Endothelial cell of umbilical vein (primary cell): Measurements from ENCODE around the gene HBE1. TPM values are rescaled to one million over a fixed set of nuclear protein-coding genes. Genes with fewer than 3 reads are reported as not detected.

Experiments
- BruUV-seq: library from RNA; stranded (reverse); fragments of 400-500 nt; replicated peaks from 2 replicates; lab custom pipeline; 2021; lab: Mats Ljungman, UMichigan
- CTCF ChIA-PET: fragments of 300-600, 350-600 bp; sonication (Branson Sonifier 250); formaldehyde crosslinking; loops from one replicate; lab custom pipeline; 2021; ENCODE audit warnings: antibody characterized with exemption, inconsistent platforms; lab: Charles Lee
- POLR2A ChIA-PET: fragments of 300-600, 350-600 bp; sonication (Branson Sonifier 250); formaldehyde crosslinking; loops from one replicate; lab custom pipeline; 2021; ENCODE audit warnings: antibody characterized with exemption, inconsistent platforms; lab: Charles Lee
- DNase-seq: peaks from one replicate; pipeline ENCODE4 v3.0.0-alpha.2; 2011; ENCODE audit warnings: low read depth, low spot score
- FAIRE-seq: peaks from 2 replicates; lab custom pipeline; 2011; peaks lifted over from hg19 to GRCh38; lab: Jason Lieb, UNC
- H2AFZ ChIP-seq: 2 replicates; pipeline ENCODE4 v1.6.0; 2012; ENCODE audit warnings: low read depth, low read length, control low read depth, inconsistent platforms
- H3K27ac ChIP-seq: 2 replicates; pipeline ENCODE4 v1.5.1; 2011; ENCODE audit warnings: low read depth, mild to moderate bottlenecking, control low read depth, low read length, moderate library complexity; ENCODE audit not compliant: insufficient read depth
- H3K27me3 ChIP-seq, 2 experiments: 2 replicates each; pipeline versions ENCODE4 v1.6.0 to v1.6.1; 2011; ENCODE audit warnings: low read length in 2 of 2, mixed read lengths in 1 of 2; ENCODE audit not compliant: control insufficient read depth in 2 of 2, insufficient read depth in 2 of 2
- H3K36me3 ChIP-seq, 2 experiments: 2 replicates in 1 of 2; 3 replicates in 1 of 2; pipeline ENCODE4 v1.5.1; 2011; ENCODE audit warnings: low read length in 2 of 2, mild to moderate bottlenecking in 1 of 2, moderate library complexity in 1 of 2; ENCODE audit not compliant: control insufficient read depth in 2 of 2, insufficient read depth in 2 of 2; ENCODE audit errors: extremely low read depth in 1 of 2
- H3K4me1 ChIP-seq: 3 replicates; pipeline ENCODE4 v1.5.1; 2011; ENCODE audit warnings: mild to moderate bottlenecking, low read length; ENCODE audit not compliant: control insufficient read depth, insufficient read depth; ENCODE audit errors: extremely low read depth
- H3K4me2 ChIP-seq: 2 replicates; pipeline ENCODE4 v1.6.1; 2011; ENCODE audit warnings: low read length, control low read depth, mixed read lengths; ENCODE audit not compliant: insufficient read depth
- H3K4me3 ChIP-seq, 3 experiments: fragments of 200-600 bp in 1 of 3; sonication (generic), shearing (Covaris generic) in 1 of 3; replicated peaks in 1 of 3; 2 replicates each; pipeline ENCODE4 v1.5.1; 2011 to 2016; ENCODE audit warnings: control low read depth in 3 of 3, low read length in 3 of 3, mild to moderate bottlenecking in 2 of 3, inconsistent platforms in 1 of 3, low read depth in 1 of 3, moderate library complexity in 1 of 3; ENCODE audit not compliant: insufficient read depth in 1 of 3
- H3K79me2 ChIP-seq: 2 replicates; pipeline ENCODE4 v1.6.0; 2012; ENCODE audit warnings: low read length, inconsistent platforms; ENCODE audit not compliant: control insufficient read depth, insufficient read depth
- H3K9ac ChIP-seq: replicated peaks from 2 replicates; pipeline ENCODE3; 2011; ENCODE audit warnings: low read length, control low read depth; ENCODE audit not compliant: insufficient read depth; ENCODE audit errors: extremely low read depth
- H3K9me1 ChIP-seq: replicated peaks from 3 replicates; pipeline ENCODE4 v1.6.0; 2011; ENCODE audit warnings: mild to moderate bottlenecking, low read length; ENCODE audit not compliant: control insufficient read depth, insufficient read depth; ENCODE audit errors: extremely low read depth
- H3K9me3 ChIP-seq: replicated peaks from 2 replicates; pipeline ENCODE4 v1.5.1; 2012; ENCODE audit warnings: low read length, inconsistent platforms; ENCODE audit not compliant: control insufficient read depth, insufficient read depth
- H4K20me1 ChIP-seq: replicated peaks from 2 replicates; pipeline ENCODE3; 2011; ENCODE audit warnings: mild to moderate bottlenecking, low read length; ENCODE audit not compliant: control insufficient read depth, insufficient read depth; ENCODE audit errors: extremely low read depth
- EZH2 ChIP-seq: IDR thresholded peaks from 2 replicates; pipeline ENCODE4 v1.6.1; 2012; ENCODE audit warnings: borderline replicate concordance, low read depth, mild to moderate bottlenecking, moderate library complexity, low read length, inconsistent platforms; ENCODE audit not compliant: severe bottlenecking
- dilution Hi-C: fragments of 300-500 bp; cut with MboI; formaldehyde crosslinking; loops from one replicate; pipeline ENCODE4 v1.15.0; 2019; ENCODE audit warnings: low sequenced_read_pairs; ENCODE audit not compliant: extremely low pct_ligation_motif_present
- intact Hi-C: fragments of 100-400 bp; cut with micrococcal nuclease; formaldehyde crosslinking; loops from one replicate; pipeline ENCODE4 v1.10.0; 2022
- polyA plus RNA-seq, 4 experiments: library from polyadenylated mRNA; depleted of rRNA in 3 of 4; stranded (reverse) in 3 of 4; unstranded in 1 of 4; fragments of >200 nt; gene quantifications; 2 replicates each; pipeline versions ENCODE4 v1.2.1 to v1.2.3, GENCODE V29; 2011 to 2012; ENCODE audit warnings: missing spikeins in 1 of 4
- total RNA-seq: library from RNA; stranded (reverse); gene quantifications from 2 replicates; pipeline ENCODE4 v1.2.3, GENCODE V29; 2021
- TF ChIP-seq, protein P1 (sequence below): IDR thresholded peaks from 2 replicates; pipeline ENCODE4 v1.6.1; 2011; ENCODE audit not compliant: insufficient read depth, insufficient read length
- TF ChIP-seq, protein P2 (sequence below), 2 donors: IDR thresholded peaks; 1 replicate in 1 of 2; 2 replicates in 1 of 2; pipeline ENCODE4 v1.5.1; 2011; ENCODE audit warnings: low read length in 2 of 2, mild to moderate bottlenecking in 2 of 2, moderate library complexity in 2 of 2, control low read depth in 1 of 2, inconsistent platforms in 1 of 2, low read depth in 1 of 2; ENCODE audit not compliant: insufficient read depth in 1 of 2; ENCODE audit errors: extremely low read depth in 1 of 2

Gene HBE1
- total and polyA plus RNA-seq, 2 donors (not counting 3 experiments of a cell fraction or from before 2014, with no cell fraction given): 0.37 TPM; not detected in 1

DNA sequence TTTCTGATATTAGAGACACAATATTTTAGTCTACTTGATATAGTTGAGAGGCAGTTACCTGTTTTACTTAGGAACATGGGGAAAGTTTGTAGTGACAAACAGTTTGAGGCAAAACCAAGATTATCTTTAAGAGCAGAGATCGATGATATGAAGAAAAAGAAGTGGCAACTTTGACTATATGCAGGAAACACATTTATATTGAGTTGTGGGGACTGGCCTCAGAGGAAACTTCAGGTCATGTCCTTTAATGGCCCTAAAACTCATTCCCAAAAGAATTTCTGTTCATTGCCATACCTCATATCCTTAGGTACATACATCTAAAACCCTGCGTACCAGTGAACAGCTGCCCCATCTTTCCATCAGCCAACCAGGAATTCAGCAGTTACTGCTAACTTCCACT is 24.6 kb downstream of the HBE1 start:
- H3K9me1 ChIP-seq: no peaks in the 10 kb centered on the region
- H3K79me2 ChIP-seq: no peaks in the 10 kb centered on the region
- DNase-seq (no peak), FAIRE-seq (no peak)
- H3K4me3 ChIP-seq: no peak overlapping the region
- no peak overlapping the region for H3K27ac ChIP-seq
- no peaks in the 10 kb centered on the region for H3K9me3 ChIP-seq
- BruUV-seq: no TSS peak
- dilution Hi-C loops: no loop called here
- no peak overlapping the region for H3K4me2 ChIP-seq
- POLR2A ChIA-PET: no interaction called here
- no peaks in the 10 kb centered on the region for H3K27me3 ChIP-seq
- CTCF ChIA-PET: no interaction called here
- intact Hi-C loops: no loop called here
- no peak overlapping the region for H3K9ac ChIP-seq
- H3K36me3 ChIP-seq: no peaks in the 10 kb centered on the region
- H4K20me1 ChIP-seq: no peaks in the 10 kb centered on the region
- TF ChIP-seq, protein P1, sequence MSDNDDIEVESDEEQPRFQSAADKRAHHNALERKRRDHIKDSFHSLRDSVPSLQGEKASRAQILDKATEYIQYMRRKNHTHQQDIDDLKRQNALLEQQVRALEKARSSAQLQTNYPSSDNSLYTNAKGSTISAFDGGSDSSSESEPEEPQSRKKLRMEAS: no peak
- no peaks in the 10 kb centered on the region for H3K4me1 ChIP-seq
- no peak overlapping the region for H2AFZ ChIP-seq

DNA sequence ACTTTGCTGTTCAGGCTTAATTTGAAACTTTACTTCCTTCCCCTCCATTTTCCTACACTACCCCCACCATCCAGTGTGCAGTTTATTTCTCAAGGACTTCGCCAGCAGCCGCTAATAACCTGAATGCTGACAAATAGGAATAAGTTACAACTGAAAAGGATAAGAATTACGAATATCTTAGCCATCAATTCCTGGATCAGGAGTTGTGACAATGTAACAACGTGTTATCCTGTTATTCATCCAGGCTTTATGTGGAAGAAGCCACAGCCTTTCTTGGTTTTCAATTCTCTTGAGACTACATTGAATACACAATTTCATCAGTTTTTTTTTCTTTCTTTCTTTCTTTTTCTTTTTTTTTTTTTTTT is 25.9 kb downstream of the HBE1 start:
- DNase-seq (no peak), FAIRE-seq (no peak)
- Histone ChIP-seq H2AFZ (no peak overlapping the region), H3K4me3 (no peak overlapping the region), H3K9me1 (no peaks in the 10 kb centered on the region), H3K27ac (no peak overlapping the region), H3K9me3 (no peaks in the 10 kb centered on the region), H3K79me2 (no peaks in the 10 kb centered on the region), H3K36me3 (no peaks in the 10 kb centered on the region), H3K27me3 (no peaks in the 10 kb centered on the region), H3K9ac (no peak overlapping the region), H4K20me1 (no peaks in the 10 kb centered on the region), H3K4me2 (no peak overlapping the region), H3K4me1 (no peaks in the 10 kb centered on the region)
- no TSS peak for BruUV-seq
- dilution Hi-C loops: no loop called here
- intact Hi-C loops: no loop called here
- ChIA-PET POLR2A (no interaction called here), CTCF (no interaction called here)
- TF ChIP-seq EZH2: no peak
- TF ChIP-seq, protein P2, sequence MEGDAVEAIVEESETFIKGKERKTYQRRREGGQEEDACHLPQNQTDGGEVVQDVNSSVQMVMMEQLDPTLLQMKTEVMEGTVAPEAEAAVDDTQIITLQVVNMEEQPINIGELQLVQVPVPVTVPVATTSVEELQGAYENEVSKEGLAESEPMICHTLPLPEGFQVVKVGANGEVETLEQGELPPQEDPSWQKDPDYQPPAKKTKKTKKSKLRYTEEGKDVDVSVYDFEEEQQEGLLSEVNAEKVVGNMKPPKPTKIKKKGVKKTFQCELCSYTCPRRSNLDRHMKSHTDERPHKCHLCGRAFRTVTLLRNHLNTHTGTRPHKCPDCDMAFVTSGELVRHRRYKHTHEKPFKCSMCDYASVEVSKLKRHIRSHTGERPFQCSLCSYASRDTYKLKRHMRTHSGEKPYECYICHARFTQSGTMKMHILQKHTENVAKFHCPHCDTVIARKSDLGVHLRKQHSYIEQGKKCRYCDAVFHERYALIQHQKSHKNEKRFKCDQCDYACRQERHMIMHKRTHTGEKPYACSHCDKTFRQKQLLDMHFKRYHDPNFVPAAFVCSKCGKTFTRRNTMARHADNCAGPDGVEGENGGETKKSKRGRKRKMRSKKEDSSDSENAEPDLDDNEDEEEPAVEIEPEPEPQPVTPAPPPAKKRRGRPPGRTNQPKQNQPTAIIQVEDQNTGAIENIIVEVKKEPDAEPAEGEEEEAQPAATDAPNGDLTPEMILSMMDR (IDR thresholded peaks at IDR 0.05; ENCODE audit: extremely low read depth in 1 of 2, insufficient read depth in 1 of 2, low read depth in 1 of 2, low read length in 2 of 2): no peak
- TF ChIP-seq, protein P1: no peak
